ENCODE measurements around the gene MYMK. TPM values are rescaled to one million over a fixed set of nuclear protein-coding genes. Genes with fewer than 3 reads are reported as not detected.

The MYMK gene
- polyA plus RNA-seq, 3 donors, result not detected

DNA sequence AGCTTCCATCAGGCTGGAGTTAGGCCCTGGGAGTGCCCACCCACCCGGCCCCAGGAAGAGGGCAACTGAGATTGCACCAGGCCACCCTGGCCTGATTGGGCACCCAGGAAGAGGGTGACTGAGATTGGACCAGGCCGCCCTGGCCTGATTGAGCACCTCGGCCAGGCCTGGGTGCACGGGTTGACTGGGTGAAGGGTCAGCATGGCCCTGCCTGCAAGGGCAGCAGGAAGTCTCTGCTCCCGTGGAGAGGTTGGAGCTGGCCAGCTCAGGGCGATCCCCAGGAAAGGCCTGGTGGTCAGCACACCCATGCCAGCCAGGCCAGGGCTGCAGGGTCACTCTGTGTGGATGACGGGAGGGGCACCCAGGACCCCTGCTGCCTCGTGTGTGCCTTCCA lies 21.5 kb upstream of the MYMK start:
- Histone ChIP-seq H3K9me3 (replicated peaks in 1 of 2; ENCODE audit: control insufficient read depth in 1 of 2, insufficient read depth in 1 of 2, low read length in 2 of 2) (no peaks in the 10 kb centered on the region), H4K20me1 (ENCODE audit: insufficient read depth, low read length) (no peaks in the 10 kb centered on the region), H3K27me3 (ENCODE audit: control insufficient read depth in 2 of 2, insufficient read depth in 2 of 2, low read length in 2 of 2) (no peaks in the 10 kb centered on the region), H2AFZ (ENCODE audit: insufficient read depth, low read depth, low read length, poor library complexity, severe bottlenecking) (no peak overlapping the region), H3K4me3 (replicated peaks in 1 of 3; ENCODE audit: low read depth in 2 of 3, low read length in 3 of 3) (no peak overlapping the region), H3K27ac (ENCODE audit: low read depth in 1 of 2, low read length in 2 of 2) (no peak overlapping the region), H3K4me1 (ENCODE audit: control insufficient read depth in 1 of 2, insufficient read depth in 2 of 2, low read length in 2 of 2) (no peaks in the 10 kb centered on the region), H3K4me2 (replicated peaks; ENCODE audit: extremely low read depth, low read length, poor library complexity, severe bottlenecking) (no peak overlapping the region), H3K36me3 (replicated peaks in 1 of 2; ENCODE audit: control insufficient read depth in 1 of 2, insufficient read depth in 2 of 2, low read length in 2 of 2) (no peaks in the 10 kb centered on the region), H3K9ac (ENCODE audit: insufficient read depth, low read length, poor library complexity, severe bottlenecking) (no peak overlapping the region), H3K79me2 (ENCODE audit: insufficient read depth, low read length) (no peaks in the 10 kb centered on the region)
- Mint-ChIP-seq H3K27me3 (ENCODE audit: low read depth in 3 of 3) (peaks cover 0 to 10% (median 7%) of the 10 kb centered on the region in 3 donors), H3K27ac (no peak overlapping the region), H3K36me3 (no peaks in the 10 kb centered on the region), H3K4me1 (no peaks in the 10 kb centered on the region), H3K9me3 (no peaks in the 10 kb centered on the region), H3K4me3 (no peak overlapping the region)
- intact Hi-C loops (cut with micrococcal nuclease), result no loop called here
- TF ChIP-seq, protein P1, sequence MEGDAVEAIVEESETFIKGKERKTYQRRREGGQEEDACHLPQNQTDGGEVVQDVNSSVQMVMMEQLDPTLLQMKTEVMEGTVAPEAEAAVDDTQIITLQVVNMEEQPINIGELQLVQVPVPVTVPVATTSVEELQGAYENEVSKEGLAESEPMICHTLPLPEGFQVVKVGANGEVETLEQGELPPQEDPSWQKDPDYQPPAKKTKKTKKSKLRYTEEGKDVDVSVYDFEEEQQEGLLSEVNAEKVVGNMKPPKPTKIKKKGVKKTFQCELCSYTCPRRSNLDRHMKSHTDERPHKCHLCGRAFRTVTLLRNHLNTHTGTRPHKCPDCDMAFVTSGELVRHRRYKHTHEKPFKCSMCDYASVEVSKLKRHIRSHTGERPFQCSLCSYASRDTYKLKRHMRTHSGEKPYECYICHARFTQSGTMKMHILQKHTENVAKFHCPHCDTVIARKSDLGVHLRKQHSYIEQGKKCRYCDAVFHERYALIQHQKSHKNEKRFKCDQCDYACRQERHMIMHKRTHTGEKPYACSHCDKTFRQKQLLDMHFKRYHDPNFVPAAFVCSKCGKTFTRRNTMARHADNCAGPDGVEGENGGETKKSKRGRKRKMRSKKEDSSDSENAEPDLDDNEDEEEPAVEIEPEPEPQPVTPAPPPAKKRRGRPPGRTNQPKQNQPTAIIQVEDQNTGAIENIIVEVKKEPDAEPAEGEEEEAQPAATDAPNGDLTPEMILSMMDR (IDR thresholded peaks at IDR 0.05), result no peak
- WGBS (ENCODE audit: insufficient coverage), result 86% methylated on average over 7 of the region's 8 CpGs
- DNase-seq, result no peak

DNA sequence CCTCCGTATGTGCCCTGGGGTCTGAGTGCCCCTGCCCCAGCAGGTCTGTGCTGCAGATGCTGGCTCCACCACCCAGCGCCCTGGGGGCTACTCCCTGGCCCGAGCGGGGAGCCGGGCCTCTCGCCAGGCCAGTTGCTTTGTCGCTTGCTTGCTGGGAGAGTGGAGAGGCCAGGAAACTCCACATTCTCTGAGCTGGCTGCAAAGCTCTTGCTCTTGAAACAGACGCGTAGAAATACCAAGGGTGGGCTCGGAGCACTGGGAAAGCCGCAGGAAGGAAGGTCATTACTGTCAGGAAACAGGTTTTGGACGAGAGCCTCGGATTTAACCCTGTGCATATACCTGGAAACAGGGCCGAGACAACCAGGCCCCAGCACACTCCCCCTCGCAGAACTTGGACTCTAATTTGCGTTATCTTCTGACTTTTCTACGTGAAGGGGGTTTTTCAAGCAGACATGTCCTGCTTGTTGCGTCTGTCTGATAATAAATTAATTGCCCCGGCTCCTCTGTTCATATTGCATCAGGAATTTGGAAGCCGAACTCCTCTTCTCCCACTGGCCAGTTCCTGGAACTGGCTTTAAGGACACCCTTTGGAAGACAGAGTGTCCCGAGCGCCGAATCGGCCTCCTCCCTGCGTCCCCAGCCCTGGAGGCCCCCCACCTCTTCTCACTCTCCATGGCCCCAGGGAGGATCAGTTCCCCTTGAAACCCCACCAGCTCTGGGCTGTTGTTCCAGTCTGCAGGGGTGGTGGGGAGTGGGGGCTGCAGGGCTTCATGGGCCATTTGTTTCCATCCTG lies 20.9 kb upstream of the MYMK start:
- H3K4me2 ChIP-seq (replicated peaks; ENCODE audit: extremely low read depth, low read length, poor library complexity, severe bottlenecking), result no peak overlapping the region
- no peaks in the 10 kb centered on the region for H3K27me3 ChIP-seq (ENCODE audit: control insufficient read depth in 2 of 2, insufficient read depth in 2 of 2, low read length in 2 of 2)
- H3K4me3 ChIP-seq (replicated peaks in 1 of 3; ENCODE audit: low read depth in 2 of 3, low read length in 3 of 3), result no peak overlapping the region
- H3K9ac ChIP-seq (ENCODE audit: insufficient read depth, low read length, poor library complexity, severe bottlenecking), result no peak overlapping the region
- no peaks in the 10 kb centered on the region for H3K36me3 ChIP-seq (replicated peaks in 1 of 2; ENCODE audit: control insufficient read depth in 1 of 2, insufficient read depth in 2 of 2, low read length in 2 of 2)
- Mint-ChIP-seq H3K9me3 (no peaks in the 10 kb centered on the region), H3K4me3 (no peak overlapping the region), H3K27me3 (ENCODE audit: low read depth in 3 of 3) (peaks cover 5 to 11% (median 7%) of the 10 kb centered on the region in 3 donors), H3K27ac (peak overlapping the region in 1 of 7 donors; percentile 31), H3K36me3 (no peaks in the 10 kb centered on the region), H3K4me1 (peaks cover 1% of the 10 kb centered on the region)
- TF ChIP-seq, protein P1 (IDR thresholded peaks at IDR 0.05), result no peak
- H4K20me1 ChIP-seq (ENCODE audit: insufficient read depth, low read length), result no peaks in the 10 kb centered on the region
- H3K27ac ChIP-seq (ENCODE audit: low read depth in 1 of 2, low read length in 2 of 2), result no peak overlapping the region
- intact Hi-C loops (cut with micrococcal nuclease), result no loop called here
- no peak overlapping the region for H2AFZ ChIP-seq (ENCODE audit: insufficient read depth, low read depth, low read length, poor library complexity, severe bottlenecking)
- no peaks in the 10 kb centered on the region for H3K79me2 ChIP-seq (ENCODE audit: insufficient read depth, low read length)
- no peaks in the 10 kb centered on the region for H3K9me3 ChIP-seq (replicated peaks in 1 of 2; ENCODE audit: control insufficient read depth in 1 of 2, insufficient read depth in 1 of 2, low read length in 2 of 2)
- H3K4me1 ChIP-seq (ENCODE audit: control insufficient read depth in 1 of 2, insufficient read depth in 2 of 2, low read length in 2 of 2), result peaks cover 2 to 4% of the 10 kb centered on the region in 2 donors
- 85% methylated on average over 20 of the region's 25 CpGs for WGBS (ENCODE audit: insufficient coverage)
- no peak for DNase-seq

All from CD14-positive monocyte (primary cell).